Liver (tissue), 9 donors: ENCODE results near the gene PREX1. TPM values are rescaled to one million over a fixed set of nuclear protein-coding genes. Genes with fewer than 3 reads are reported as not detected.

Experiments used
- DNase-seq: peaks from one replicate; pipeline ENCODE4 v3.0.0-alpha.2; 2017; ENCODE audit warnings: low spot score
- H3K27ac ChIP-seq, 2 donors: one replicate each; pipeline ENCODE4 v1.7.0; 2013; ENCODE audit warnings: inconsistent platforms in 2 of 2, low read length in 2 of 2, control low read depth in 1 of 2, low read depth in 1 of 2, mild to moderate bottlenecking in 1 of 2
- H3K27me3 ChIP-seq, 4 donors: one replicate each; pipeline versions ENCODE4 v1.6.1 to v1.7.0; 2013; ENCODE audit warnings: low read length in 3 of 4, inconsistent platforms in 1 of 4, mild to moderate bottlenecking in 1 of 4, moderate library complexity in 1 of 4; ENCODE audit not compliant: control insufficient read depth in 4 of 4, insufficient read depth in 4 of 4
- H3K36me3 ChIP-seq, 4 donors: one replicate each; pipeline versions ENCODE4 v1.6.1 to v1.7.0; 2013; ENCODE audit warnings: low read length in 3 of 4, mild to moderate bottlenecking in 3 of 4, low read depth in 1 of 4, moderate library complexity in 1 of 4; ENCODE audit not compliant: control insufficient read depth in 4 of 4, insufficient read depth in 3 of 4
- H3K4me1 ChIP-seq, 4 donors: one replicate each; pipeline versions ENCODE4 v1.6.1 to v1.7.0; 2013; ENCODE audit warnings: low read length in 3 of 4, mild to moderate bottlenecking in 3 of 4, moderate library complexity in 1 of 4; ENCODE audit not compliant: control insufficient read depth in 4 of 4, insufficient read depth in 4 of 4
- H3K4me3 ChIP-seq, 3 donors: one replicate each; pipeline versions ENCODE4 v1.6.1 to v1.7.0; 2013; ENCODE audit warnings: low read length in 3 of 3, control low read depth in 1 of 3, low read depth in 1 of 3, mild to moderate bottlenecking in 1 of 3
- H3K9ac ChIP-seq, 2 donors: one replicate each; pipeline ENCODE4 v1.7.0; 2013; ENCODE audit warnings: low read length in 2 of 2, mild to moderate bottlenecking in 2 of 2, moderate library complexity in 2 of 2, control low read depth in 1 of 2, low read depth in 1 of 2
- H3K9me3 ChIP-seq, 4 donors: one replicate each; pipeline versions ENCODE4 v1.6.1 to v1.7.0; 2013; ENCODE audit warnings: low read length in 3 of 4; ENCODE audit not compliant: control insufficient read depth in 4 of 4
- ATF3 ChIP-seq: IDR thresholded peaks from 2 replicates; pipeline ENCODE4 v1.6.1; 2016; ENCODE audit warnings: antibody characterized with exemption
- EGR1 ChIP-seq, 2 donors: IDR thresholded peaks; 2 replicates each; pipeline ENCODE4 v1.6.1; 2016 to 2018; ENCODE audit warnings: antibody characterized with exemption in 2 of 2, low read depth in 2 of 2
- FOXA1 ChIP-seq: IDR thresholded peaks from 2 replicates; pipeline ENCODE4 v1.6.1; 2016; ENCODE audit warnings: antibody characterized with exemption
- GABPA ChIP-seq, 2 donors: IDR thresholded peaks in 1 of 2; conservative IDR thresholded peaks in 1 of 2; 2 replicates each; pipeline ENCODE4 v1.6.1; 2016; ENCODE audit warnings: antibody characterized with exemption in 2 of 2, mild to moderate bottlenecking in 1 of 2, moderate library complexity in 1 of 2
- HNF4G ChIP-seq: IDR thresholded peaks from 2 replicates; pipeline ENCODE4 v1.6.1; 2016; ENCODE audit warnings: antibody characterized with exemption
- JUND ChIP-seq, 2 donors: IDR thresholded peaks; 2 replicates each; pipeline ENCODE4 v1.6.1; 2016; ENCODE audit warnings: antibody characterized with exemption in 2 of 2
- NR2F2 ChIP-seq: IDR thresholded peaks from 2 replicates; pipeline ENCODE4 v1.6.1; 2016; ENCODE audit warnings: antibody characterized with exemption
- RAD21 ChIP-seq, 2 donors: IDR thresholded peaks; 2 replicates each; pipeline ENCODE4 v1.6.1; 2016; ENCODE audit warnings: antibody characterized with exemption in 2 of 2, mild to moderate bottlenecking in 2 of 2
- REST ChIP-seq: IDR thresholded peaks from 2 replicates; pipeline ENCODE4 v1.6.1; 2016; ENCODE audit warnings: antibody characterized with exemption, mild to moderate bottlenecking
- SP1 ChIP-seq: IDR thresholded peaks from 2 replicates; pipeline ENCODE4 v1.6.1; 2018; ENCODE audit warnings: antibody characterized with exemption, mild to moderate bottlenecking
- TAF1 ChIP-seq: conservative IDR thresholded peaks from 2 replicates; pipeline ENCODE4 v1.6.1; 2016; ENCODE audit warnings: antibody characterized with exemption, mild to moderate bottlenecking
- YY1 ChIP-seq: IDR thresholded peaks from 2 replicates; pipeline ENCODE4 v1.6.1; 2016; ENCODE audit warnings: antibody characterized with exemption, mild to moderate bottlenecking
- ZBTB33 ChIP-seq: IDR thresholded peaks from 2 replicates; pipeline ENCODE4 v1.6.1; 2016; ENCODE audit warnings: antibody characterized with exemption
- WGBS: extraction: QIAGEN DNeasy Blood & Tissue Kit; methylation state at CpG from one replicate; pipeline ENCODE4 v1.1.7; 2013; 5-methylcytosine and 5-hydroxymethylcytosine counted together
- polyA plus RNA-seq, 2 donors: library from polyadenylated mRNA; stranded (reverse) in 1 of 2; unstranded in 1 of 2; fragments of 200-250 nt in 1 of 2; fragments of >200 nt in 1 of 2; fragmentation: Nextera tagmentation in 1 of 2; extraction: Ambion mirVana in 1 of 2; gene quantifications; one replicate each; pipeline versions ENCODE4 v1.2.1 to v1.2.3, GENCODE V29; 2013 to 2015
- total RNA-seq, 2 donors: library from RNA; depleted of rRNA; stranded (reverse); fragments of >200 nt; gene quantifications; one replicate each; pipeline ENCODE4 v1.2.3, GENCODE V29; 2014
- TF ChIP-seq, protein P1 (sequence below): IDR thresholded peaks from 2 replicates; pipeline ENCODE4 v1.6.1; 2016; ENCODE audit warnings: antibody characterized with exemption
- TF ChIP-seq, protein P2 (sequence below): fragments of 150-350 bp; IDR thresholded peaks from 2 replicates; pipeline ENCODE4 v1.5.1; 2017; ENCODE audit warnings: improper control_type of control experiment, low read depth, low read length; ENCODE audit not compliant: missing input control
- donor health status: healthy.
- donor health status: healthy.
- donor health status: healthy.
- donor health status: healthy.
- donor health status: healthy.

Gene PREX1
- total and polyA plus RNA-seq, 4 donors = 2.2 to 18.0 (median 10.8) TPM

- no peak overlapping the region for H3K4me3 ChIP-seq
- peaks cover 0 to 2% (median 0%) of the 10 kb centered on the region in 4 donors for H3K4me1 ChIP-seq
- H3K9ac ChIP-seq = no peak overlapping the region
- H3K27ac ChIP-seq = no peak overlapping the region
- no peak for DNase-seq
- H3K36me3 ChIP-seq = no peaks in the 10 kb centered on the region
- TF ChIP-seq RAD21 (IDR thresholded peaks at IDR 0.05) = no peak
- no peak for TF ChIP-seq TAF1
- TF ChIP-seq, protein P1, sequence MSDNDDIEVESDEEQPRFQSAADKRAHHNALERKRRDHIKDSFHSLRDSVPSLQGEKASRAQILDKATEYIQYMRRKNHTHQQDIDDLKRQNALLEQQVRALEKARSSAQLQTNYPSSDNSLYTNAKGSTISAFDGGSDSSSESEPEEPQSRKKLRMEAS = no peak
- no peak for TF ChIP-seq ZBTB33
- TF ChIP-seq, protein P2, sequence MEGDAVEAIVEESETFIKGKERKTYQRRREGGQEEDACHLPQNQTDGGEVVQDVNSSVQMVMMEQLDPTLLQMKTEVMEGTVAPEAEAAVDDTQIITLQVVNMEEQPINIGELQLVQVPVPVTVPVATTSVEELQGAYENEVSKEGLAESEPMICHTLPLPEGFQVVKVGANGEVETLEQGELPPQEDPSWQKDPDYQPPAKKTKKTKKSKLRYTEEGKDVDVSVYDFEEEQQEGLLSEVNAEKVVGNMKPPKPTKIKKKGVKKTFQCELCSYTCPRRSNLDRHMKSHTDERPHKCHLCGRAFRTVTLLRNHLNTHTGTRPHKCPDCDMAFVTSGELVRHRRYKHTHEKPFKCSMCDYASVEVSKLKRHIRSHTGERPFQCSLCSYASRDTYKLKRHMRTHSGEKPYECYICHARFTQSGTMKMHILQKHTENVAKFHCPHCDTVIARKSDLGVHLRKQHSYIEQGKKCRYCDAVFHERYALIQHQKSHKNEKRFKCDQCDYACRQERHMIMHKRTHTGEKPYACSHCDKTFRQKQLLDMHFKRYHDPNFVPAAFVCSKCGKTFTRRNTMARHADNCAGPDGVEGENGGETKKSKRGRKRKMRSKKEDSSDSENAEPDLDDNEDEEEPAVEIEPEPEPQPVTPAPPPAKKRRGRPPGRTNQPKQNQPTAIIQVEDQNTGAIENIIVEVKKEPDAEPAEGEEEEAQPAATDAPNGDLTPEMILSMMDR = no peak
- TF ChIP-seq NR2F2 = no peak
- no peak for TF ChIP-seq YY1
- no peak for TF ChIP-seq ATF3
- TF ChIP-seq REST = no peak
- TF ChIP-seq FOXA1 = no peak
- no peak for TF ChIP-seq JUND (IDR thresholded peaks at IDR 0.05)
- no peak for TF ChIP-seq SP1
- TF ChIP-seq HNF4G = no peak
- TF ChIP-seq EGR1 (IDR thresholded peaks at IDR 0.05; ENCODE audit: low read depth in 2 of 2) = no peak
- 75% methylated on average over 1 of the region's 1 CpG for WGBS
- no peaks in the 10 kb centered on the region for H3K27me3 ChIP-seq
- H3K9me3 ChIP-seq = no peaks in the 10 kb centered on the region
These were observed 34.5 kb upstream of the PREX1 start for GRCh38 chr20:48862279-48862678.

- H3K4me3 ChIP-seq = no peak overlapping the region
- no peaks in the 10 kb centered on the region for H3K36me3 ChIP-seq
- no peak for DNase-seq
- H3K9ac ChIP-seq = no peak overlapping the region
- no peak overlapping the region for H3K27ac ChIP-seq
- no peaks in the 10 kb centered on the region for H3K9me3 ChIP-seq
- TF ChIP-seq RAD21 (IDR thresholded peaks at IDR 0.05) (no peak), JUND (IDR thresholded peaks at IDR 0.05) (no peak), TAF1 (no peak), SP1 (no peak), FOXA1 (no peak), GABPA (IDR thresholded peaks at IDR 0.05 in 1 of 2, conservative IDR thresholded peaks at IDR 0.05 in 1 of 2) (no peak), HNF4G (no peak), ATF3 (no peak), REST (no peak)
- TF ChIP-seq, protein P2 = no peak
- TF ChIP-seq, protein P1 = no peak
- H3K4me1 ChIP-seq = peaks cover 0 to 2% (median 0%) of the 10 kb centered on the region in 4 donors
- no peaks in the 10 kb centered on the region for H3K27me3 ChIP-seq
- WGBS = 94% methylated on average over 2 of the region's 2 CpGs
These were observed 33.6 kb upstream of the PREX1 start for GRCh38 chr20:48861444-48861843.
